Stimulated activated CD4-positive, alpha-beta T cell treated with anti-CD3 and anti-CD28 coated beads, Interleukin-12 subunit alpha, Interleukin-12 subunit beta, amount 100 ng/mL, for 48 hours (primary cell): Measurements from ENCODE around the gene CFAP99.
"Not testable (repeated sequence)": the region's sequence is repeated elsewhere in the genome, so short reads cannot be mapped to it uniquely, and the experiment has no call there.

Experiments used
- DNase-seq, 3 donors: peaks; one replicate each; pipeline ENCODE4 v3.0.0-alpha.2; 2020; ENCODE audit warnings: low read depth in 2 of 3, low spot score in 1 of 3

CFAP99 gene

DNA sequence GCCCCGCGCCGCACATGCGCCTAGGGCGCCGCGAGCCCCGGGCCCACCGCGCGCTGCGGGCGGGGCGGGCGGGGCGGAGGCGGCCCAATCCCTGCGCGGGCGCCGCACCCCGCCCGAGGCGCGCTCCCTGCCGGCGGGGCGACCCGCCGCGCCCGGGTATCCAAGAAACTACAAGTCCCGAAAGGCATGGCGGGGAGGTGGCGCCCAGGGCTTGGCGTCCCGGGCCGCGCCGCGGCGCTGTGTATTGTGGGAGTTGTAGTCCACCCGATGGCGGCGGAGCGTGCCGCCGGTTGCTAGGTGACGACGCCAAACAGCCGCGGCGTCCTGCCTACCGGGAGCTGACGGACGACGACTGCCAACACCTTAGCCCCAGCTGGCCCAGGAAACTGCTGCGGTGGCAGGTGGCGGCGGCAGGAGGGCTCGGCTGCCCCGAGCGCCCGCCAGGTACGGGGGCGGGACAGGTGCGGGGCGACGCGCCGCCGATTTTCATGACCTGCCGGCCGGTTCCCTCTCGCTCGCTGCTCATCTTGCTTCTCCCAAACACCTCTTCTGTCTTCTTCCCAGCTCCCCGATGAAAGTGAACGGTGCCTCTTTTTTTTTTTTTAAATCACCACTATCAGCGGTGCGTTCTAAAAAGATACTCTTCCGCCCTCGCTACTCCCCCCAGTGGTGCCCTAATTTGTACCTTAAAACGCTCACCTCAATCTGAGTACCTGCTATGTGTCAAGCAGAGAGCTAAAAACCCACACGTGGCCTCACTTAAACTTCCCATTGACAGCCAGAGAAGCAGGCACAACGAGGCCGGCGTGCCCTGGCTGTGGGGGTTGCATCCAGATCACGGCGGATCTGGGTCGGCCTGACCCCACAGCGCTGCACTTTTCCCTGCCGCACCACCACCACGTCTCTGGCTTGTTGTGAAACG, at the start of gene CFAP99:
Gene CFAP99, plus strand, starts transcription at position 306 of the 922 bp plus-strand sequence.
- DNase-seq = peak; percentile 95 to 98 (median 96)

DNA sequence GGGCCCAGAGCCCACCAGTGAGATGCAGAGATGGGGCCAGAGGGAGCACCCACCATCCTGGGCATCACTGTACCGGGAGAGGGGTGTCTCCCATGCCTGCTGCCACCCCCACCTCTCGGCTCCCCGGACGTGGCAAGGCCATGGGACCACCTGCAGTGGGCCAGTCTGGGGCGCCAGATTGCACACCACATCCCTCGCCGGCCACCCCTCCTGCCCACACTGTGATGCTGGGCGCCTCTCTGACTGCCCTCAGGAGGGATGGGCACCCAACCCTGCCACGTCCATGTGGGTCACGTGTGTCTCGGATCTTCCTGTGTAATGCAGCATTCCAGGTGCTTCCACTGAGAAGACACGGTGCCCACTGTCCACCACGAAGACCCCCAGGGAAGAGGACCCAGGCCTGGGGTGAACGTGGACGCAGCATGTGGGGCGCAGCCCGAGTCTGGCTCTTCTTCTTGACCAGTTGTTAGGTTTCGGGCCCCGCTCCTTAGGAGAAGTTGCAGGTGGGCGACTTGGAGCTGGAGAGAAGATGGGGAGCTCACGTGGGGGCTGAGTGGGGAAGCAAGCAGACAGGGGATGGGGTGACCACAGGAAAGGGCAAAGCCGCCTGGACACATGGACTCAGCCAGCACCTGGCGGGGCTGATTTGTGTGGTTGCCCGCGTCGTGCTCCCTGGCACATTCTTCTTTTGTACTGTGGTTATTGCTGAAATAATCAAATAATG, 48.0 kb upstream of the CFAP99 start:
- no peak for DNase-seq

DNA sequence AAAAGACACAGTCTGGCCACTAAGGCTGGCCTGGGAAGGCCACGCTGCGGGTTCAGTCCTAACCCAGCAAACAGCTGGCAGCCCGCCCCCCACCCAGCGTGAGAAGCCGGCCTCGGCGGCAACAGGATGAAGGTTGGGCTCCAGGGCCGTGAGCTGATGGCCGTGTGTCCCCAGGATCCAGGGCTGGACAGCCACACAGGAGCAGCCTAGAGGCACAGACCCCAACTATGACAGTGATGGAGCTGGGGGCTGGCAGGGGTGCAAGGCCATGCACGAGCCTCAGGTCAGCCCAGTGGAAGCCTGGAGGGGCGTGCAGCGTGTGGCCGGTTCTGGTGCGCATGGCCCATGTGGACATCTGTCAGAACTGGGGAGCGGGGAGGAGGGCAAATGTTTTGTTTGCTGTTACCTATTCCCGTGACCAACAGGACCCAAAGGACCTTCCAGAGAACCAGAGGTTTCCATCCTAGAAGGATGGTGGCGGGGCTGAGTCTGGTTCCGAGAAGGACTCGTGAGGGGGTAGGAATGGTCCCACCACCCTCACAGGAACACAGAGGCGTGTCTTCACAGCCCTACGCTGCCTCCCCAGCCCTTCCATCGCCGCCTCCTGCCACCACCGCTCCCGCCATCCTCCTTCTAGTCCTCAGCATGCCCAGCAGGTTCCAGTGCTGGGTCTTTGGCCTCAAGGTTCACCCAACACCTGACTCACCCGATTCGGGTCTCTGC, 46.8 kb upstream of the CFAP99 start:
- DNase-seq = no peak

DNA sequence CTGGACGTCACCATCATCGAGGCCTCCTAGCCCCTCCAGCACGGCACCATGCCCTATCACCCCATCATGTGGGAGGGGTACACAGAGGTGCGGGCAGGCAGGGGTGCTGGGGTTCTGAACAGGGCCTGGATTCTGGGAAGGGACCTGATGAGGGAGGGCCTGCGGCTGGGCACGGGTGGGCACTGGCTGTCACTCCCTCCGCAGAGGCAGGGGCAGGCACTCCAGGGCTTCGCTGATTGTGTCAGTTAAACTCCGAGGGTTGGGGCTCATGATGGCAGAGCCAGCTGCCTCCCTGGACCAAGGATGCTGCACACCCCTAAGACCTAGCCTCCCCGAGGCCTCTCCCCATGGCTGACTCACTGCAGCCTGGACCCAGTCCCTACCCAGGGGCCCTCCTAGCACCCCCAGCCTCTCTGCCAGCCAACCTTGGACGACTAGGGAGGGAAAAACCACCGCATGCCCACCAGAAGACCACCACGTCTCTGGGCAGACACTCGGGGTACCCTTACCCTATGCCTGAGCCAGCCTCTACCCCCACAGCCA, 46.2 kb upstream of the CFAP99 start:
- DNase-seq = no peak

DNA sequence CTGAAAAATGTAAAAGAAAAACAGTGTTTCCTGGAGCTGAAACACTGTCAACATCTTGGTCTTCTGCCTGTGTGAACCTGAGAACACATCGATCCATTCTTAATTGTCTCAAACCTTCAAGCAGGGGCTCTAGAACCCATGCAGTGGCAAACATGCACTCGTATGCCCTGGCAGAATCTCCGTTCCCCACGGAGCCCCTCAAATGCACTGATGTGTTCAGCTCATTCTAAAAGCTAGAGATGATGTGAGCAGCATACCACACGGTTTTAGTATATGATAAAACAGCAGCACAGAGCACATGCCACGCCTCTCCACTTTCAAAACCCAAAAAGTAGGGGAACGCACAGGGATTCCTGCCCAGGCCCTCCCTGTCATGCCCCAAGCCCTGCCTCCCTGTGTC, 45.2 kb upstream of the CFAP99 start:
- no peak for DNase-seq

DNA sequence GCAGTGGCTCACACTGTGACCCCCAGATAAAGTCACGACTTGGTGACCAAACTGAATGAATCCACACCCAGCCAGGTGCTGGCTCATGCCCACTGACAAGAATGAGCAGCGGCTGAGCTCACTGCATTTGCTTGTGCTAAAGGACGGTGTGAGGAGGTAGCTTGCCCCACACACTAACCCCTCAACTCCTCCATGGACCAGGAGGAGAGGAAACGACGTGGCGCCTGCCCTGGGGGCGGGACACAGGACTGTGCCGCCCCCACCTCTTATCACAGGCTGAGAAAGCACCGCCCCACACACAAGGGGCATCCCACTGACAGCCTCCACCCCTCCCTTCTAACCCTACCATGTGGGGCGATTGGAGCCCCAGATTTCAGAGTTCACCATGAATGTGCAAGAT, 43.3 kb upstream of the CFAP99 start:
- no peak for DNase-seq

DNA sequence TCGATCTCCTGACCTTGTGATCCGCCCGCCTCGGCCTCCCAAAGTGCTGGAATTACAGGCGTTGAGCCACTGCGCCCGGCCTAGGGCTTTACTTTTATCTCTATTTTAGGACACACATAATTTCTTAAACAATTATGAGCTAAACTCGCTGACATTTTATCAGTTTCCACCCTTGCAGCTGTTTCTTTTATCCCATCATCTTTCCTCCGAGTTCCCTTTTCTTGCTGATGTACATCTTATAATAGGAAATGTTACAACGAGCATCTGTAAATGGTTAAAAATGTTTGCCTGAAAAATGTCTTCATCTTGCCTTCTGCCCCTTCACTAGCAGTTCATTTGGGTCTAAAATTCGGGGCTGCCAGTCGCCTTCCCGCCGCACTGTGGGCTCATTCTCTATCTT, 41.5 kb upstream of the CFAP99 start:
- DNase-seq = no peak

DNA sequence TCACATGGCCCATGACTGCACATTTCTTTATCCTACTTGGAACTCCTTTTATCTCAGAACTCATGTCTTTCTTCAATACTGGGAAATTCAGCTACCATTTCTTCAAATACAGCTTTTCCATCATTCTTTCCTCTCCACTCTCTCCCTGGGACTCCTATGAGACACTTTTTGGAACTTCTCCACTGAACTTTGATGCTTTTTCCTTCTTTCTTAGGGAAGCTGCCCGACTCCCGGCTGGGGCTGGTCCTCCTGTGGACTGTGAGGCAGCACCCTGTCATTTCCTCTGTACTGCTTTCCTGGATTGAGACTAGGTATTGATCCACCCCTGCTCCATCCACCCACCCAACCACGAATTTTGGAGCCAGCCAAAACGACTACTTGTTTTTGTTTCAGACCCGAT, 40.4 kb upstream of the CFAP99 start:
- DNase-seq = no peak

DNA sequence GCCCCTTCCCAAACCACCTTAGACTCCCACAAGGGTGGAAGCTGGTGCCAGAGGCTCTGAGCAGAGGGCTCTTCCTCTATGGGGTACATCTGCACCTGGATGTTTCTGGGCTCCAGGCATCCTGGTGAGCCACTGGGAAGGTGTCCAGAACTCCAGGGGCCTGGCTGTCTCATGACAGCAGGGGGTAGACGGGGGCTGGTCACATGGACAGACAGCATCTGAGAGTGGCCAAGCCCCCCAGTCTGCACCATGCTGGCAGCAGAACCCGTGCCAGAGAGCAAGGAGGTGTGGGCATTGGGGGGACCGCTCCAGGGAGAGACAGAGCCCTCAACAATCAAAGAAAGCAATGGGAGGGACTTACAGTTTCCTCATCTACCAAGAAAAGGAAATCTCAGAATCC, 39.9 kb upstream of the CFAP99 start:
- DNase-seq = no peak

DNA sequence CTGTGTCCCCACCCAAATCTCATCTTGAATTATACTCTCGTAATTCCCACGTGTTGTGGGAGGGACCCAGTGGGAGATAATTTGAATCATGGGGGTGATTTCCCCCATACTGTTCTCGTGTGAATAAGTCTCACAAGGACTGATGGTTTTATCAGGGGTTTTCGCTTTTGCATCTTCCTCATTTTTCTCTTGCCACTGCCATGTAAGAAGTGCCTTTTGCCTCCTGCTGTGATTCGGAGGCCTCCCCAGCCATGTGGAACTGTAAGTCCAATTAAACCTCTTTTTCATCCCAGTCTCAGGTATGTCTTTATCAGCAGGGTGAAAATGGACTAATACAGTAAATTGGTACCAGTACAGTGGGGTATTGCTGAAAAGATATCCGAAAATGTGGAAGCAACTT, 38.2 kb upstream of the CFAP99 start:
- DNase-seq = not testable (repeated sequence)

DNA sequence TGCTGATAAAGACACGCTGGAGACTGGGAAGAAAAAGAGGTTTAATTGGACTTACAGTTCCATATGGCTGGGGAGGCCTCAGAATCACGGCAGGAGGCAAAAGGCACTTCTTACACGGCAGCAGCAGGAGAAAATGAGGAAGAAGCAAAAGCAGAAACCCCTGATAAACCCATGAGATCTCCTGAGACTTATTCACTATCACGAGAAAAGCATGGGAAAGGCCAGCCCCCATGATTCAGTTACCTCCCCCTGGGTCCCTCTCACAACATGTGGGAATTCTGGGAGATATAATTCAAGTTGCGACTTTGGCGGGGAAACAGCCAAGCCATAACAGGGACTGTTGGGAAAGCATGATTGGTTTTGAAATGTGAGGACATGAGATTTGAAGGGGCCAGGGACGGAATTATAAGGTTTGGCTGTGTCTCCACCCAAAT, 36.0 kb upstream of the CFAP99 start:
- not testable (repeated sequence) for DNase-seq

DNA sequence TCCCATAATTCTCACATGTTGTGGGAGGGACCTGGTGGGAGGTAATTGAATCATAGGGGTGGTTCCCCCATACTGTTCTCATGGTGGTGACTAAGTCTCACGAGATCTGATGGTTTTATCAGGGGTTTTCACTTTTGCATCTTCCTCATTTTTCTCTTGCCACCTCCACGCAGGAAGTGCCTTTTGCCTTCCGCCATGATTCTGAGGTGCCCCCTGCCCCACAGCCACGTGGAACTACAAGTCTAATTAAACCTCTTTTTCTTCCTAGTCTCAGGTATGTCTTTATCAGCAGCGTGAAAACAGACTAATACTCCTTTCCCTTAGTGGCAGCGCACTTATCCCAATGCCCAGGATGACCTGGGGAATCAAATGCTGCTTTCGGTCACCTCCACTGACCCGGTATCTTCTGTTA, 35.5 kb upstream of the CFAP99 start:
- DNase-seq = not testable (repeated sequence)

DNA sequence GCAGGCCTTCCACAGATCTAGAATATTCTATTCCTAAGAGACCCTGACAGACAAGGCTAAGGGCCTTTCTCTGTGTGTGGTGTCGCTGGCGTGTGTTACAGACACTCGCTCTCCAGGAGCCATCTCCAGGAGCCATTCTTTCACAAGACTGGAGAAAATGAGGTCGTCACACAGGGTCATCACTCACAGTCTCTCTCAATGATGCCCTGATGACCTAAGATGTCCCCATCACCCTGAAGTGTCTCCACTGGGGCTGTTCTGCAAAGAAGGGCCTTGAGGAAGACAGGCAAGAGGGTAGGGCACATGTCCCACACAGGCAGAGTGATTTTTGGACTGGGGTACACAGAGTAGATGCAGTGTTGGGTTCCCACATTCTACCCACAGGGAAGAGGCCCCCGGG, 35.0 kb upstream of the CFAP99 start:
- no peak for DNase-seq

DNA sequence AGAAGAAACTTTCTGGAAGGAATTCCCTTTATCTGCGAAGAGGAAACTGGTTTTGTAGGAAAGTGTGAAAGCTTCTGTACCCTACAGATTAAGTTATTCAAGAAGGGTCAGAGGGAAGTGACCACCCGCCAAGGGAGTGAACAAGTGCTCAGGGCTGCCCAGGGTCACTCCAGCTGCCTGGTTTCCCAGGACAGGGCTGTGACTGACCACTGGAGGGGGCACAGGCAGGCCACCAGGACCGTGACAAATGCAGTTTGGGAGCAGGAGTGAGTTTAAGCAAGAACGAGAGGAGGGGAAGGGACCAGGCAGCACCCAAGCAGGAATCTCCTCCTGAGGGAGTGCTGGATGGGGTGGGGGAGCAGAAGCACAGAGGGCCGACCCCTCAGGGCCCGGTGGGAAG, 34.5 kb upstream of the CFAP99 start:
- no peak for DNase-seq

DNA sequence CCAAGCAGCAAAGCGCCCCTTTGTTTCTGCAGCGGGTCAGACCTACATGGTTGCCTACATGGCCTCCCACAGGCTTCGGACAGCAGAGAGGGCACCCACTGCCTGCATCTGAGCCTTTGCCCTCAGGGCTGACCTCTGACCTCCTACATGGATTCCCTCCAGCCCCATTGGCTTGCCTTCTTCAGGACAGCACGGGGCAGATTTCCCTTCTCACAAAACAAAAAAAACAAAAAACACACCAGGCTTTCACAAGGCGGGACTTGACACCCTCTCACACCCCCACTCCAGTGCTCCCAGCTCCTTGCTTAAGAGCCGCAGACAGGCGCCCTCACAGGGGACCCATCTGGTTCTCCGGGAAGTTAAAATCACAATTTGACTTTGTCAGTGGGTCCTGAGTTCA, 33.2 kb upstream of the CFAP99 start:
- no peak for DNase-seq

DNA sequence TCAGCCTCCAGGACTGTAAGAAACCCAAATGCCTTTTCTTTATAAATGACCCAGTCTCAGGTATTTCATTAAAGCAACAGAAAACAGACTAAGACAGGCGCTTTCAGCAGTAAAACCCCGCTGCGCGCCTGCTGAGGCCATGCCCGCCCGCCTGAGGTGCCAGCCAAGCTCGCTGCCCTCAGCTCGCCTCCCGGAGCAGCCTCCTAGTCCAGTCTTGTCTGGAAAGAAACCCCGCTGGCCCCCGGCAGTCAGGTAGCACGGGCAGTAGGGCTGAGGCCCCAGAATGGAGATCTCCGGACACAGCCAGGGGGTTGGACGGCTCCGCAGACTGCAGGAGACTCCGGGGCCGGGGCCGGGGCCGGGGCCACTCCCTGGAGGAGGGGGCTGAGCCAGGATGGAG, 32.0 kb upstream of the CFAP99 start:
- no peak for DNase-seq

DNA sequence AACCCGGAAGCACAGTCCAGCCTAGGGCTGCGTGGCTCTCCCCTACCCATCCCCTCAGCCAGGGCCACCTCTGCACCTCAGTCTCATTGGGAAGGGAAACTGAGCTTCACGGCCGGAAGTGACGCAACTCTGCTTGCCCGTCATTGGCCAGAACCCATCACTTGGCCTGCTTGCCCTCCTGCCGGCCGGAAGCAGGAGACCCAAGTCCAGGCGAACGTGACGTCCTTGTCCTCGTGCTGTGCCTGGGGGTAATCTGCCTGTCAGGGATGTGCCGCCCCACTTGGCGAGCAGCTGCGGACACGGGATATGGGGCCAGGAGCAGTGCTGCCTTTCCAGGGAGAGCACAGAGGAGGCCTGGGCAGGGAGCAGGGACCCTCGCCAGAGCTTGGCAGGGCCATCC, 31.5 kb upstream of the CFAP99 start:
- DNase-seq = no peak

DNA sequence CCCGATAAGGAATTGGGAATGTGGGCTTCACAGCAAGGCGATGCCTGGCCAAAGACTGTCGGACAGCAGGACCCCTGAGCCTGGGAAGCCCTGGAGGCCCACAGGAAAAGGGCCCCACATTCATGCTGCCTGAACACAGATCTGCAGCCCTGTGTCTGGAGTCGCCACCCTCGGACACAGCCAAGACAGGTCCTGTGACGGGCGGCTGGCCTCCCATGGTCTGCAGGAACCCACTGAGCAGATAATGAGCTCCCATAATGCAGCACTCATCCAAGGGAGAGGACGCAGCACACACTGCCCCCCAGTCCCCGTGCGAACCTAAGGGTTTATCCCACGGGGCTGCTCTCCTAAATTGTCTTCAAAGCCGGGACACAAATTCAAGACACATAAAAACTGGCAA, 30.9 kb upstream of the CFAP99 start:
- no peak for DNase-seq

DNA sequence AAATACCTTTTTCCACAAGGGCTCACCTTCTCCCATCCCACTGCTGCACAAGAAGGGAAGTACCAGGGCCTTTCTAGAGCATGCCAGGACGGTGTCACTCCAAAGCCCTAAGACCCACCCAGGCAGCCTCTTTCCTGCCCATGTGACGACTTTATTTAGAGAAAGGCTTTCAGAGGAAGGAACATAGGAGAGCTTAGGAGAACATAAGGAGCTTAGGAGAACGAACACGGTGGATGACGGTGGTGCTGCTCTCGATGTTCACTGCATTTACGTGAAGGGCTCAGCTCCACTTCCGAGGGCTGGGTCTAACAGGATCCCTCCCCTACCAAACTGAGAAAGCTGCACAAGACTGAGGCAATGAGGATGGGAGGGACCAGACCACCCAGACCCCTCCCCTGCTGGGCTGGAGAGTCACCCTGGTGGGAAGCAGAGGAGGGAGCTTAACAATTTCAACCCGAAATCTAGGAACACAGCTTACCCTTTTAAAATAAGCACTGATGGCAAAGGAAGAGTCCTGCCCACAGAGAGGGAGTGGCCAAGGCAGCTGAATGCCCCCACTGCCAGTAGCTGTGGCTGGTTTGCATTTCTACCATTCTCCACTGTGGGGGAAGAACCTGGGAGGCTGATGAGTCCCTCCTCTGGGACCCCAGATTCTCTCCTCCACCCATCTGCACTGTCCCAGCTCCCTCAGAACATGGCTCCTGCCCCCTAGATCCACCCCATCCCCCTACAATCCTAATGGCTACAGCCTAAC, 30.1 kb upstream of the CFAP99 start:
- DNase-seq = no peak

DNA sequence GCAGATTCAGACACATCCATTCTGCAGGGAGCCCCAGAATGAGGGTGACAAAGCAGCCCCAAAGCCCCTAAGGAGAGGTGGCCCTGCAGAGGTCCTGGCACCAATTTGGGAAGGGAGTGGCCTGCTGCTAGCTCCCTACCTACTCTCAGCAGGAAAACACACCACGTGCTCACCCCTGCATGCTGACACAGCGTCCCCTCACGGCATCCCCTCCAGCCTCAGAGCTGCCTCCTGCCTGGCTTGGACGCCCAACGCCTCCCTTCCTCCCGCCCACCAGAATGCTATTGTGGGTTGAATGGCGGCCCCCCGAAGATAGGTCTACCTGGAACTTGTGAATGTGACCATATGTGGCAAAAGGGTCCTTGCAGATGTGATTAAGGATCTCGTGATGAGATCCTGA, 29.1 kb upstream of the CFAP99 start:
- DNase-seq = no peak

DNA sequence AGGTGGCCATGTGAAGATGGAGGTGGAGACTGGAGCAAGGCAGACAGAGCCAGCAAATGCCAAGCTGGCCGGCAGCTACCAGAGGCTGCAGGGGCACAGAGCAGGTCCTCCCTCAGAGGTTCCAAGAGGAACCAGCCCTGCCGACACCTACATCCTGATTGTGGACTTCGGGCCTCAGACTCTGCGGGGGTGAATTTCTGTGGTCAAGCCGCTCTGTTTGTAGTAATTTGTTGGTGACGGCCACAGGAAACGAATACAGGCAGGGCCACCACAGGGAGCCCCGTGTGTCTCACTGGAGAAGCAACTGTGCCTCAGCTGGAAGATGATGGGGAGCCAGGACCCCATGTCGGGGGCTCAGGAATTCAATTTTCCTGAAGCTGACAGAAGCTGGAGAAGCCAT, 28.6 kb upstream of the CFAP99 start:
- no peak for DNase-seq
